ENCODE measurements around the gene SEMA4A.
"Not testable (repeated sequence)": the region's sequence is repeated elsewhere in the genome, so short reads cannot be mapped to it uniquely, and the experiment has no call there.

Gene SEMA4A

GRCh38 chr1:156194300-156194652 is 40.9 kb downstream of the SEMA4A start:
- no peak for DNase-seq (ENCODE audit: low read depth)

GRCh38 chr1:156195853-156196252 is 42.5 kb downstream of the SEMA4A start:
- no peak for DNase-seq (ENCODE audit: low read depth)

DNA sequence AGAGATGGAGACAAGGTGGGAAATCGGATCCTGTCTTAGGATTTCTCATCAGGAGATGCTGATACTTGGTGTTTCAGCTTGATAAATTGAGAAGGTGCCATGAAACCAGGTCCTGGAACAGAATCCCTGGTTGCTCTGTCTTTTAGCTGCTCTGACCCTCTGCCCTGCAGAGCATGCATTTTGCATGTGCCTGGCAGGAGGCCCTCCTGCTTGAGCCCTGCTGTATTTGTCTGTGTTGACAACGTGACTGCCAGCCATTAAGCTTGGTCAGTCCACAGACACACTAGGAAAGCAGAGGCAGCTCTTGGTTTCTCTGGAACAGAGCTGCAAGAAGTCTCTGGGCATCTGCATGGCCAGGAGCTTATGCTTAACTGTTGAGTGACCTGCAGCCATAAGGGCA is 43.1 kb downstream of the SEMA4A start:
- DNase-seq (ENCODE audit: low read depth) = no peak

GRCh38 chr1:156198831-156199349 is 45.5 kb downstream of the SEMA4A start:
- no peak for DNase-seq (ENCODE audit: low read depth)

GRCh38 chr1:156200044-156200443 is 46.7 kb downstream of the SEMA4A start:
- DNase-seq (ENCODE audit: low read depth) = no peak

DNA sequence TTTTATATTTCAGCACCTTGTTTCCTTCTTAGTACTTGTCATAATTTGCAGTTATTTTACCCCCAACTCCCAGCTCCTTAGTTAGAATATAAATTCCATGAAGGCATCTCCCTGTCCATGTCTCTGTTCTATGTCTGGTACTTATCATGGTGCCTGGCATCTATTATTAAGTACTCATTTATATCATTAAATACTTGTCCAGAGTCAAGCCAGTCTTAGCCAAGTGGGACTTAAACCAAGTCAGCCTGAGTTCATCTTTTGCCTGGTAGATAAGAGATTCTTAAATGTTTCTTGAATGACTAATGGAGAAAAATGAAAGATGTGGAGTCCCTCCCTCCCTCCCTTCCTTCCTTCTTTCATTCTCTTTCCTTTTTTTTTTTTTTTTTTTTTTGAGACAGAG is 49.9 kb downstream of the SEMA4A start:
- DNase-seq (ENCODE audit: low read depth) = no peak

- DNase-seq (ENCODE audit: low read depth) = no peak
Measured at GRCh38 chr1:156204686-156205085, 51.3 kb downstream of the SEMA4A start.

GRCh38 chr1:156211243-156211642 is 57.9 kb downstream of the SEMA4A start:
- DNase-seq (ENCODE audit: low read depth) = no peak

GRCh38 chr1:156212130-156212529 is 58.7 kb downstream of the SEMA4A start:
- DNase-seq (ENCODE audit: low read depth) = no peak

GRCh38 chr1:156212833-156213643 is 59.7 kb downstream of the SEMA4A start, which contains the start of gene PMF1:
PMF1 (plus strand) TSS chr1:156213007; CDS start chr1:156213016, 9 bp downstream.
- DNase-seq (ENCODE audit: low read depth) = peak; percentile 94

DNA sequence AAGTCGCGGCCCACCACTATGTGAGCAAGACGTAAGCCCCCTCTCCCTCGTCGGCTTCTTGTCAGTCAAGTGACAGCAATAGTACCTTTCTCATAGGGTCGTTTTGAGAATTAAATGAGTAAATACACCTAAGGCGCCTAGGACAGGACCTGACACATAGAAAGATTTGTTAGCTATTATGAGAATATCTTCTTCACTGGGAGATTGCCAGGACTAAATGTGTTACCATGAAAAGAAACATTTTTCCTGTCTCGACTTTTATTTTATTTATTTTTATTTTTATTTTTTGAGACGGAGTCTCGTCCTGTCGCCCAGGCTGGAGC is 60.2 kb downstream of the SEMA4A start:
- DNase-seq (ENCODE audit: low read depth) = no peak

DNA sequence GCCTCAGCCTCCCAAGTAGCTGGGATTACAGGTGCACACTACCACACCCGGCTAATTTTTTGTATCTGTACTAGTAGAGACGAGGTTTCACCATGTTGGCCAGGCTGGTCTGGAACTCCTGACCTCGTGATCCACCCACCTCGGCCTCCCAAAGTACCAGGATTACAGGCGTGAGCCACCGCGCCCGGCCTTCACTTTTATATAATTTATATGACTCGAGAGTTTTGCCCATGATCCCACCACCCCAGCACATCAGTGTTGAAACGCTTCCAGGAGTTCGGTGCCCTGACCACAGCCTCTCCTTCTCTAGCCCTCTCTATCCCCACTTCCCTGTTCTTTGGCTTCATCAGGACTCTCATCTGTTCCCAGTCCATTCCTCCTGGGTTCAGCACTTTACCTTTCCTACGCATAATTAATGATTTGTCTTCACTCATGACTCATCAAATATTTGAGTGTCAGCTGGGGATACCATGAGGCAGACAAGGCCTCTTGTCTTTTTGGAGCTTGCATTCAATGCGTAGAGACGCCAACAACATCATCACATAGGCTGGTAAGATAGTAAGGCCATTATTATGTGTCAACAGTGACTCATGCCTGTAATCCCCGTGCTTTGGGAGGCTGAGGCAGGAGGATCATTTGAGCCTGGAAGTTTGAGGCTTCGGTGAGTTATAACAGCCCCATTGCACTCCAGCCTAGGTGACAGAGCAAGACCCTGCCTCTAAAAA is 60.8 kb downstream of the SEMA4A start:
- DNase-seq (ENCODE audit: low read depth) = no peak

DNA sequence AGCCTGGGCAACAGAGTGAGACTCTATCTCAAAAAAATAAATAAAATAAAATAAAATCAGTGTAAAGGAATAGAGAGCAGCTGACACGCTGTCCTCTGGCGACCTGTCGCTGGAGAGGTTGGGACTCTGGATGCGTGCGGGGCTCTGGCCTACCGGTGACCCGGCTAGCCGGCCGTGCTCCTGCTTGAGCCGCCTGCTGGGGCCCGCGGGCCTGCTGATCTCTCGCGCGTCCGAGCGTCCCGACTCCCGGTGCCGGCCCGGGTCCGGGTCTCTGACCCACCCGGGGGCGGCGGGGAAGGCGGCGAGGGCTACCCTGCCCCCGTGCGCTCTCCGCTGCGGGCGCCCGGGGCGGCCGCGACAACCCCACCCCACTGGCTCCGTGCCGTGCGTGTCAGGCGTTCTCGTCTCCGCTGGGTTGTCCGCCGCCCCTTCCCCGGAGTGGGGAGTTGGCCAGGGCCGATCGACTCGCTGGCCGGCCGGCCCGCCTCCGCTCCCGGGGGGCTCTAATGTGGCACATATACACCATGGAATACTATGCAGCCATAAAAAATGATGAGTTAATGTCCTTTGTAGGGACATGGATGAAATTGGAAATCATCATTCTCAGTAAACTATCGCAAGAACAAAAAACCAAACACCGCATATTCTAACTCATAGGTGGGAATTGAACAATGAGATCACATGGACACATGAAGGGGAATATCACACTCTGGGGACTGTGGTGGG is 63.1 kb downstream of the SEMA4A start:
- DNase-seq (ENCODE audit: low read depth) = not testable (repeated sequence)

GRCh38 chr1:156217871-156218270 is 64.5 kb downstream of the SEMA4A start:
- no peak for DNase-seq (ENCODE audit: low read depth)

DNA sequence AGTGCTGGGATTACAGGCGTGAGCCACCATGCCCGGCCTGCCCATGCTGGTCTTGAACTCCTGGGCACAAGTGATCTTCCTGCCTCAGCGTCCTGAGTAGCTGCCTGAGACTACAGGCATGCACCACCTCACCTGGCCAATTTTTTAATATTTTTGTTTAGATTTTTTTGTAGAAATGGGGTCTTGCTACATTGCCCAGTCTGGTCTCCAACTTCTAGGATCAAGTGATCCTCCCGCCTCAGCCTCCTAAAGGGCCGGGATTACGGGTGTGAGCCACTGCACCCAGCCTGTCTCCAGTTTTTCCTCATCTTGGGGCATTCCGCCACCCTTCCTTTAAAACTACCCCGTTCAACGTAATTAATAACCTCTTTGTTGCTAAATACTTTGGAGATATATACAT is 66.8 kb downstream of the SEMA4A start:
- no peak for DNase-seq (ENCODE audit: low read depth)

- no peak for DNase-seq (ENCODE audit: low read depth)
Measured at GRCh38 chr1:156221986-156222692, 68.8 kb downstream of the SEMA4A start.

DNA sequence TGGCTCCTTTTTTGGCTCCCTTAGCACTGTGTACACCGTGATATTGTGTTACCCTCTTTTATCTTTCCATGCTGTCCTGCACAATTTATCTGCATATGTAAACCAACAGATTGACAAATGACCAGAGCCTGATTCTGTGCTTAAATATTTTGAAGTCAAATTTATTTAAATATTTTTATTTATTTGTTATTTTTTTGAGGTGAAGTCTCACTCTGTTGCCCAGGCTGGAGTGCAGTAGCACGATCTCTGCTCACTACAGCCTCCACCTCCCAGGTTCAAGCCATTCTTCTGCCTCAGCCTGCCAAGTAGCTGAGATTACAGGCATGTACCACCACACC is 72.3 kb downstream of the SEMA4A start:
- no peak for DNase-seq (ENCODE audit: low read depth)

DNA sequence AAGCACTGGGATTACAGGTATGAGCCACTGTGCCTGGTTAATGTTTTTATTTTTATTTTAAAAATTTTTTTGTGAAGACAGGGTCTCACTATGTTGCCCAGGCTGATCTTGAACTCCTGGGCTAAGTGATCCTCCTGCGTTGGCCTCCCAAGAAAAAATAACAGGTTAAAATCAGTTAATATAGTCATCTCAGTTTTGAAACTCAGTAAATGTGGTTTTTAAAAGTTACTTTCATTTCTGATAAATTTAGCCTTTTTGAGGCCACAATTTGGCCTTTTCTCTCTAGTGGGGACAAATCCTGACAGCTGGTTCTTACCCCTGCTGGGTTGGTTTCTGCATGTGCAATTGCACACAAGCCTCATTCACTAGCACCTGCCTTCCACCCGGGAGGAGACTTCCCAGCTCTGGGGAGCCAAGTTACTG is 72.7 kb downstream of the SEMA4A start:
- no peak for DNase-seq (ENCODE audit: low read depth)

GRCh38 chr1:156226782-156227181 is 73.4 kb downstream of the SEMA4A start:
- DNase-seq (ENCODE audit: low read depth) = no peak

Data from stimulated activated CD8-positive, alpha-beta memory T cell treated with anti-CD3 and anti-CD28 coated beads, Interleukin-12 subunit alpha, Interleukin-12 subunit beta, amount 100 ng/mL, for 1 hour (primary cell).